Measurements from ENCODE around the gene COX7A2.

- TF ChIP-seq CTCF (conservative IDR thresholded peaks at IDR 0.05), result no peak
- TF ChIP-seq EZH2 (IDR thresholded peaks at IDR 0.05; ENCODE audit: low read depth), result no peak
Measured at GRCh38 chr6:75250552-75250951, 7.0 kb upstream of the COX7A2 start.
